ENCODE data around the gene TEX14. TPM values are rescaled to one million over a fixed set of nuclear protein-coding genes. Genes with fewer than 3 reads are reported as not detected.

TEX14 gene
- total and polyA plus RNA-seq, 2 donors, result 0.09 to 0.11 TPM

DNA sequence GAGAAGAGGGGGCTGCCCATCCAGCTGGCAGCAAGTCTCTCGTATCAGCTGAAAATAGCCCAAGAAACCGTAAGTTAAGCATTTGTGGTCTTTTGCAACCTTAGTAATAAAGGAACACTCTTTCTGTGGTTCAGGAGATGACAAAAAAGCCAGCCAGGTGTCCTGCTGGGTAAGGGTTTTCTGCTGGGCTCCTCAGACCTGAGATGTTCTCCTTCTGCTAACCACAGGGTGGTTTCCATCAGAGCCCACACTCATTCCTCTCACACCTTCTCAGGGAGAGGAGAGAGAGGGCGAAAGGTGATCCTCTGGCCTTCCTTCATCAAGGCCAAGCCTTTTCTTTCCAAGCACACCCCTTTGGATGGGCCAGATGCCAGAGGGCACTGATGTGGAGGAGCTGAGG, 70.7 kb downstream of the TEX14 start:
- no peaks in the 10 kb centered on the region for H3K4me1 ChIP-seq (ENCODE audit: insufficient read depth)
- no peak overlapping the region for H3K4me3 ChIP-seq (ENCODE audit: low read depth, low read length)
- H3K36me3 ChIP-seq (ENCODE audit: insufficient read depth), result no peaks in the 10 kb centered on the region
- WGBS, result 73% methylated on average over 3 of the region's 3 CpGs
- no peak for DNase-seq (ENCODE audit: extremely low spot score)
- no peak overlapping the region for H3K27ac ChIP-seq (ENCODE audit: low read depth)

DNA sequence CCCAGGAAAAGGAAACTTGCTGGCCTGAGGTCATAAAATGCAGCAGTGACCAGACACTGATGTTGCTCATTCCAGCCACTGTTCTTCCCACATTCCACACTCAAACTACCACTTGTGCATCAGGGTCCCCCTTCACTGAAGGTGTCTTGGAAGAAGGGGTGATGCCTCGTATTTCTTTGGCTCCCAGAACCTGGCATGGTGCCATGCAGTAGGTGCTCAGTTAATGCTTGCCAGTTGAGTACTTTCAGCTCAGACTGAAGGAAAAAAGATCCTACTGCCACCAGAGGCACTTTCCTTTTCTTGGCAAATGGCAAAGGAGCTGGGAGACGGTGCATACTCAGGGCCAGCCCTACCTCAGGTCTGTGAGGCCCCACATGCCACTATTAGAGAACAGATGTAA, 73.5 kb downstream of the TEX14 start:
- 41% methylated on average over 2 of the region's 2 CpGs for WGBS

DNA sequence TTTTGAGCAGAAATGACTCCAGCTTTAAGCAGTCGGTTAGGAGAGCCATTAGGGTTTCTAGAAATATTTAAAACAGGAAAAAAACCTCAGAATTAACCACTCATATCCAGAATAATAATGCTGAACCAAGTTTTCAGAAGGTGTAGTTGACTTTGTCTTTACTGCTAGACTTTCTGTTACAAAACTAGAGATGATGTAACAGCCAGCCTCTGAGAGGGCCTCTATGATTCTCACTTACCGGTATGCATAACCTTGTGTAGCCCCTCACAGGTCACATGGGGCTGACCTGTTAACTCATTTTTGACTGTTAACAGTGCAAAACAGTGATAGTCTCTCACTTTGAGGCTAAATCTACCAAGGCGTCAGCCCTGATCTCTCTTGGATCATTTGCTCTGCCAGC, 74.3 kb downstream of the TEX14 start:
- H3K27ac ChIP-seq (ENCODE audit: low read depth), result no peak overlapping the region
- H3K4me3 ChIP-seq (ENCODE audit: low read depth, low read length), result no peak overlapping the region
- DNase-seq (ENCODE audit: extremely low spot score), result no peak
- no peaks in the 10 kb centered on the region for H3K36me3 ChIP-seq (ENCODE audit: insufficient read depth)
- WGBS, result 72% methylated on average over 3 of the region's 3 CpGs
- no peaks in the 10 kb centered on the region for H3K4me1 ChIP-seq (ENCODE audit: insufficient read depth)

More for the DNA sequence above, 73.5 kb downstream of the TEX14 start:
- no peak overlapping the region for H3K4me3 ChIP-seq (ENCODE audit: low read depth, low read length)
- no peaks in the 10 kb centered on the region for H3K36me3 ChIP-seq (ENCODE audit: insufficient read depth)
- no peak for DNase-seq (ENCODE audit: extremely low spot score)
- H3K4me1 ChIP-seq (ENCODE audit: insufficient read depth), result no peaks in the 10 kb centered on the region
- no peak overlapping the region for H3K27ac ChIP-seq (ENCODE audit: low read depth)

DNA sequence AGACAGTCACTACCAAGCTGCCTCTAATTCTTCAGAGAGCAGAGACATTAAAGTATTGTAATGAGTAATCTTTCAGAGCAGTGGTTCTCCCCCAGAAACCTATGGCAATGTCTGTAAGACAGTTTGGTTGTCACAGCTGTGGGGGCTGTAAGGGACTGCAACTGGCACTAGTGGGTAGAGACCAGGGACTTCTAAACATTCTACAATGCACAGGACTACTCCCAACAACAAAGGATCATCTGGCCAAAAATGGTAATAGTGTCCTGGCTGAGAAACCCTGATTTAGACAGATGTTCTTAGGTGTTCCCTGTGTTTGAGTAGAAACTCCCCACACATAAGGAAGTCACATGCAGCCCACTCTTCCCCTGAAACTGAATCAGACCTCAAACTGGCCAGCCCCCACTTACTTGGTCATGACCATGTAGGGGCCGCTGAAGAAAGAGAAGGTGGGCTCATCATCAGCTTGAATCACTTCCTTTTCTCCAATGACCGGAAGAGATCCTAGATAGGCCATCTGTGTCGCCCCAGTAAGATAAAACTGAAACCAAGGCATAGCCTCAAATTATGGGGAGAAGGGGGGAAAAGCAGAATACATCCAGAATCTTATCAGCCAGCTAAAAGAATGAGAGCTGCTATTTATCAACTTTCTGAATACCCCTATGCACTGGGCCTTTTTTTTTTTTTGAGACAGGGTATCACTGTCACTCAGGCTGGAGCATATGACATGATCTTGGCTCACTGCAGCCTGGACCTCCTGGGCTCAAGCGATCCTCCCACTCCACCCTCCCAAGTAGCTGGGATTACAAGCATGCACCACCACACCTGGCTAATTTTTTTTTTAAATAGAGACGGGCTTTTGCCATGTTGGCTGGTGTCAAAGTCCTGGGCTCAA, 75.8 kb downstream of the TEX14 start:
- Histone ChIP-seq H3K27ac (ENCODE audit: low read depth) (no peak overlapping the region), H3K4me3 (ENCODE audit: low read depth, low read length) (no peak overlapping the region), H3K4me1 (ENCODE audit: insufficient read depth) (no peaks in the 10 kb centered on the region), H3K36me3 (ENCODE audit: insufficient read depth) (no peaks in the 10 kb centered on the region)
- WGBS, result 81% methylated on average over 5 of the region's 5 CpGs
- no peak for DNase-seq (ENCODE audit: extremely low spot score)

DNA sequence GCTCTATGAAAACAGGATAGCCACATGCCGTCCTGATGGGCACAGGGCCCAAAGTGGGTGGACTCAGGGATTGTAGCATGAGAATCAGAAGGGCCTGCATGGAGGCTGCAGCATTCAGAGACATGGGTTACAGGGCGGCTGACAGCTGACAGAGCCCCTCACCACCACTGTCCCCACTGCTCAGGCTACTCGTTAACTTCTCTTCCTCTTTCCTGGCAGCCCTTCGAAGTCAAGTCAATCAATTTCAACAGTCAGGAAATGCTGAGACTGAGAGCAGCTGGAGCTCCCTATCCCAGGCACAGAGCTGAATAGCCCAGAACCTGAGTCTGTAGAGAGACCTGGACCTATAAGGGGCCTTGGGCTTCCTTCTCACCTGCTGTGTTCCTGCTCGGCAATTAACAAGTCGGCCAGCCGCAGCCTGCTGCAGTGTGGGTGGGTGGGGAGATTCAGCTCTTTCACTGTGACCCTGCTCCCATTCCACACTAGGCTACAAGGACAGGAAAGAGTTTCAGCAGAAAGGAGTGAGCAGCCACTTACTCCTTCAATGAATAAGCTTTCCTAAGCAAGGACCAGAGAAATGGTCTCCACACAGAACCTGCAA, 76.9 kb downstream of the TEX14 start:
- Histone ChIP-seq H3K4me1 (ENCODE audit: insufficient read depth) (no peaks in the 10 kb centered on the region), H3K27ac (ENCODE audit: low read depth) (no peak overlapping the region), H3K4me3 (ENCODE audit: low read depth, low read length) (no peak overlapping the region), H3K36me3 (ENCODE audit: insufficient read depth) (no peaks in the 10 kb centered on the region)
- DNase-seq (ENCODE audit: extremely low spot score), result no peak
- WGBS, result 47% methylated on average over 7 of the region's 7 CpGs

DNA sequence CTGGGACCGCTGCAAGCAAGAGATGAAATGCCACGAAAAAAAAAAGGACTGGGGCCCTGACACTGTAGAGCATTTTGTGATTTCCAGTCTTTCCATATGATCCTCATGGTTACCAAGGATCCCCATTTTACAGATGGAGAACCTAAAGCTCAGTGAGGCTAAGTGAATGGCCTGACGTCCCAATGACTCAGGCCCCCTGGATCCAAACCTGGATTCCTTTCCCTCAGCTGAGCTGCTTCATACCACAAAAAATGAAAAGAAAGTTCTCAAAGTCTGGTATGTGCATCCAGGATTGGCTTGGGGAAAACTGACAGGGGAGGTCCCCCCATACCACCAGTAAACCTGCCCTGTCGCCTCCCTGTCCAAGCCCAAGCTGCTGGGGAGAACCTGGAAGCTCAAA, 80.5 kb downstream of the TEX14 start:
- no peak for DNase-seq (ENCODE audit: extremely low spot score)
- H3K36me3 ChIP-seq (ENCODE audit: insufficient read depth), result no peaks in the 10 kb centered on the region
- WGBS, result 82% methylated on average over 4 of the region's 4 CpGs
- H3K4me3 ChIP-seq (ENCODE audit: low read depth, low read length), result no peak overlapping the region
- no peaks in the 10 kb centered on the region for H3K4me1 ChIP-seq (ENCODE audit: insufficient read depth)
- no peak overlapping the region for H3K27ac ChIP-seq (ENCODE audit: low read depth)

DNA sequence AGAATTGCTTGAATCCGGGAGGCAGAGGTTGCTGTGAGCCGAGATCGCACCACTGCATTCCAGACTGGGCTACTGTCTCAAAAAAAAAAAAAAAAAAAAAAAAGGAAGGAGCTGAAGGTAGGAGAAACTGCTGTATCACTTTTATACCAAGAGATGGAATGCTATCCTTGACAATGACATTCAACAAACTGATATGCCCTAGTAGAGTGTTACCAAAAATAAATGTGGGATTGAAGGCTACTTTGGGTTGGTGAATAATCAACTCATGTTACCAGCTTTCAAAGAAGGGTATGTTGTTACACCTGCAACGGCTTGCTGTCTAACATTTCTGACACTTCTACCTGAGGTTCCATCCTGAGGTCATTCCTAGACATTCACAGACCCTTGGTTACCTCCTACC, 84.9 kb downstream of the TEX14 start:
- Histone ChIP-seq H3K4me3 (ENCODE audit: low read depth, low read length) (no peak overlapping the region), H3K4me1 (ENCODE audit: insufficient read depth) (no peaks in the 10 kb centered on the region), H3K36me3 (ENCODE audit: insufficient read depth) (no peaks in the 10 kb centered on the region), H3K27ac (ENCODE audit: low read depth) (no peak overlapping the region)
- WGBS, result 85% methylated on average over 4 of the region's 4 CpGs
- DNase-seq (ENCODE audit: extremely low spot score), result no peak

DNA sequence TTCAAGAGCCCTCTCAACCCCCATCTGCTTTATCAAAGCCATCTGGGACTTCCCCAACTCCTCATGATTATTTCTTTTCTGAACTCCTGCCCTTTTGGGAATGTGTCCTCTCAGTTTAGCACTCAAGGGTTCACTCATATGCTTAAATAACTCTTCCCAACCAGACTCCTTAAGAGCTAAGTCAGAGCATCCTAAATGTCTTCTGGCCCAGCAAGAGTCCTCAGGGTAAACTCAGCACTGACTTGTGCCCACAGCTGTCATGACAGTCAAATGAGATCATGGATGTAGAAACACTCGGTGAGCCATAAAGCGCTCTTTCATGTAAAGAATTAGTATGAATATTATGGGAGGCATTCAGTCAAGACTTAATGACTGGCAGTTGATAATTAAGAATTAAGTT, 85.9 kb downstream of the TEX14 start:
- 89% methylated on average over 2 of the region's 2 CpGs for WGBS
- Histone ChIP-seq H3K4me1 (ENCODE audit: insufficient read depth) (no peaks in the 10 kb centered on the region), H3K27ac (ENCODE audit: low read depth) (no peak overlapping the region), H3K4me3 (ENCODE audit: low read depth, low read length) (no peak overlapping the region), H3K36me3 (ENCODE audit: insufficient read depth) (no peaks in the 10 kb centered on the region)
- no peak for DNase-seq (ENCODE audit: extremely low spot score)

DNA sequence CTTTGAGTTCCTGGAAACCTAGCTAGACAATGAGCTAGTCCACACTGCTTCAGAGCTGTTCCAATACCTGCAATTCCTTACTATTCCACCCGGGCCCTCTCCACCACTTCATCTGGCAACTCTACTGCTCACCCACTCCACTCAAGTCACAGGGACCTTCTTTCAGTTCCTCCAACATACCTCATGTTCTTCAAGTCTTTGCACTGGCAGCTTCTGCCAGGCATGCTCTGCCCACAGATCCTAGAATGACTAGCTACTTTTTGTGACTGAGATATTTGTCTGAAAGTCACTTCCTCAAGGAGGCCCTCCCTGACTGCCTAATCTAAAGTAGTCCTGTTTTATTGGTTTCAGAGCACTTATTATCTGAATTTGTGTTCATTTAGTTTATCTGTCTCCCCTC, 86.4 kb downstream of the TEX14 start:
- Histone ChIP-seq H3K27ac (ENCODE audit: low read depth) (no peak overlapping the region), H3K36me3 (ENCODE audit: insufficient read depth) (no peaks in the 10 kb centered on the region), H3K4me3 (ENCODE audit: low read depth, low read length) (no peak overlapping the region), H3K4me1 (ENCODE audit: insufficient read depth) (no peaks in the 10 kb centered on the region)
- WGBS, result 71% methylated on average over 1 of the region's 1 CpG
- no peak for DNase-seq (ENCODE audit: extremely low spot score)

DNA sequence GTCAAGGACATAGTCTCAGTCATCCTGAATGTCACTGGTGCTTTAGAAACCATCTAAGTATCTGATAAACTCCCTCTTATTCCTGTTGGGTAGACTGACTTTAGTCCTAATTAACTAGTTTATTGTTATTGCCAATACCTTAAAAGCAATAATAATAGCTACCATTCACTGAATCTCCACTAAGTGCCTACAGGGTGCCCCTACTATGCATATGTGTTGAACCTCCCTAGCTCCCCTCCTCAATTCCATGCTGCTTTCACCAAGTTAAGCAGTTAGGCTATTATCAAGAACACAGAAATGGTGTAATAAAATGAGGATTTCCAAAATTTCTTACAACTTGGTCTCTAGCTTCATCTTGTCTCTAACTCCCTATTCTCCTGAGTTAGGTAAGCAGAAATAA, 89.9 kb downstream of the TEX14 start:
- Histone ChIP-seq H3K36me3 (ENCODE audit: insufficient read depth) (no peaks in the 10 kb centered on the region), H3K27ac (ENCODE audit: low read depth) (no peak overlapping the region), H3K4me3 (ENCODE audit: low read depth, low read length) (no peak overlapping the region), H3K4me1 (ENCODE audit: insufficient read depth) (no peaks in the 10 kb centered on the region)
- no peak for DNase-seq (ENCODE audit: extremely low spot score)

DNA sequence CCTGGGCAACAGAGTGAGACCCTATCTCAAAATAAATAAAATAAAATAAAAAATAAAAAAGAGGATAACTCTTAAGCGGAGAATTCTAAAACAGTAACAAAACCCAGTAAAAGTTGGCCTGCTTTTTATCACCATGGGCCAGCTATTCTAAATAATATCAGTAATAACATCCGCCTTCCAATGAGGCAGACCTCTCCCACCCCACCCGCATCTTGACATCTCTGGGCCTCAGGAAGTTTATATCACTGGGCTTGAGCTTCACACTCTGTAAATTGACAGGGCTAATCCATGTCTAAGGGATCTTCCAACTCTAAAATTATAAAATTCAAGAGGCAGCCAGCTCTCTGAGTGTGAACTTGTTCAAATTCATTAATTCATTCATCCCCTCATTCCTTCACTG, 94.5 kb downstream of the TEX14 start:
- WGBS, result 77% methylated on average over 3 of the region's 3 CpGs
- Histone ChIP-seq H3K36me3 (ENCODE audit: insufficient read depth) (no peaks in the 10 kb centered on the region), H3K27ac (ENCODE audit: low read depth) (no peak overlapping the region), H3K4me1 (ENCODE audit: insufficient read depth) (no peaks in the 10 kb centered on the region), H3K4me3 (ENCODE audit: low read depth, low read length) (no peak overlapping the region)
- no peak for DNase-seq (ENCODE audit: extremely low spot score)

DNA sequence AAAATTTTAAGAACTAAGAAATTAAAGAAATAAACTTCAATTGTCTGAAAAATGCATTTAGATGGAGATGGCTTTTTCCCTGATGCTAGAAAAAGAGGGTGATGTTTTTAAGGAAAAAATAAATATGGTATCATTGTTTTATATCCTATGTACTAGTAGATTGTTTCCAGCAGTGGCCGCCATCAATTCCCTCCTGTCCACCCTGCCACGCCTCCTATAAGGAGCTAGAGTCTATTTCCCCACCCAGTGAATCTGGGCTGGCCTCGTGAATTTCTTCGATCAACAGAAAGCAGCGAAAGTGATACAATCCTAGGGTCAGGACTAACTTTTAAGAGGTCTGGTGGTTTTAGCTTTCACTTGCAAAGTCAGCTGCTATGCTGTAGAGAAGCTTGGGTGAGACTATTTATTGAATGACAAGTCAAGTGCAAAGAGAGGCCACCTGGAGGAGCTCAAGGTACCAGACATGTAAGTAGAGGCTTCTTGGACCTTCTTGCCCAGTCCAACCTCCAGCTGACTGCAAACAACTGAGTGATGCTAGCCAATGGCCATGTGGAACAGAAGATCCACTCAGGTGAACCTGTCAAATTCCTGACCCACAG, 96.6 kb downstream of the TEX14 start:
- 80% methylated on average over 5 of the region's 5 CpGs for WGBS
- no peaks in the 10 kb centered on the region for H3K4me1 ChIP-seq (ENCODE audit: insufficient read depth)
- H3K4me3 ChIP-seq (ENCODE audit: low read depth, low read length), result no peak overlapping the region
- no peak overlapping the region for H3K27ac ChIP-seq (ENCODE audit: low read depth)
- DNase-seq (ENCODE audit: extremely low spot score), result no peak
- H3K36me3 ChIP-seq (ENCODE audit: insufficient read depth), result no peaks in the 10 kb centered on the region

DNA sequence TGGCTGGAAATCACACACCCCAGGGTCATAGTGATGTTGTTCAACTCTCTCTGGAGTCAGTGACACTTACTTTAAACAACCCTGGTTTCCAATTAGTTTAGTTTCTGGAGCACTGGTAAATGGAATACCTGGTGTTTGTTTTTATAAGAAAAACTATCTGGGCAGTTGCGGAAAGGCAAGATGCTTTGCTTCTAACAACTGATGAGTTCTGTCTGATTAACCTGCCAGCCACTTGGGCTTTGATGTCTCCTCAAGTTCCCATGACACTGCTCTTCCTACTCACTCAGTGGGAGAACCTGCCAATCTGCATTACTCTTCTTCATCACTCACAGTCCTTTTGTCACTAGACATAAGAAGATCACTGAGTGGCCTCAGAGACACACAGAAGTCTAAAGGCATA, 98.7 kb downstream of the TEX14 start:
- no peaks in the 10 kb centered on the region for H3K4me1 ChIP-seq (ENCODE audit: insufficient read depth)
- H3K27ac ChIP-seq (ENCODE audit: low read depth), result no peak overlapping the region
- 85% methylated on average over 1 of the region's 1 CpG for WGBS
- no peaks in the 10 kb centered on the region for H3K36me3 ChIP-seq (ENCODE audit: insufficient read depth)
- H3K4me3 ChIP-seq (ENCODE audit: low read depth, low read length), result no peak overlapping the region
- no peak for DNase-seq (ENCODE audit: extremely low spot score)

DNA sequence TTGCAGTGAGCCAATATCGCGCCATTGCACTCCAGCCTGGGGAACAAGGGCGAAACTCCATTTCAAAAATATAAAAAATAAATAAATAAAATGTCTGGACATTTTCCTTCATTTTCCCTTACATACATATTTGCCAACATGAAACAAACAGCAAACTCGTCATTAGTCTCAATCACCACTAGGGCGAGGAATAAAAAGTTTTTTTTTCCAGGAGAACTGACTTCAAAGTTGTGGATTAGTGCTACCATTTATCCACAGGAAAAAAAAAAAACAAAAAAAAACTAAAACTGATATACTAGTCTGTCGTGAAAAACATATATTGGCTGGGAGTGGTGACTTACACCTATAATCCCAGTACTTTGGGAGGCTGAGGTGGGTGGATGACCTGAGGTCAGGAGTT, 100.4 kb downstream of the TEX14 start:
- H3K27ac ChIP-seq (ENCODE audit: low read depth), result no peak overlapping the region
- H3K4me1 ChIP-seq (ENCODE audit: insufficient read depth), result no peaks in the 10 kb centered on the region
- H3K4me3 ChIP-seq (ENCODE audit: low read depth, low read length), result no peak overlapping the region
- no peaks in the 10 kb centered on the region for H3K36me3 ChIP-seq (ENCODE audit: insufficient read depth)
- 91% methylated on average over 6 of the region's 6 CpGs for WGBS
- no peak for DNase-seq (ENCODE audit: extremely low spot score)
